ENCODE results near the gene RUNX3. TPM values are rescaled to one million over a fixed set of nuclear protein-coding genes. Genes with fewer than 3 reads are reported as not detected.

Gene RUNX3
- total and polyA plus RNA-seq, 2 donors (not counting 1 experiment from before 2014, with no cell fraction given): 0.48 to 0.66 TPM

DNA sequence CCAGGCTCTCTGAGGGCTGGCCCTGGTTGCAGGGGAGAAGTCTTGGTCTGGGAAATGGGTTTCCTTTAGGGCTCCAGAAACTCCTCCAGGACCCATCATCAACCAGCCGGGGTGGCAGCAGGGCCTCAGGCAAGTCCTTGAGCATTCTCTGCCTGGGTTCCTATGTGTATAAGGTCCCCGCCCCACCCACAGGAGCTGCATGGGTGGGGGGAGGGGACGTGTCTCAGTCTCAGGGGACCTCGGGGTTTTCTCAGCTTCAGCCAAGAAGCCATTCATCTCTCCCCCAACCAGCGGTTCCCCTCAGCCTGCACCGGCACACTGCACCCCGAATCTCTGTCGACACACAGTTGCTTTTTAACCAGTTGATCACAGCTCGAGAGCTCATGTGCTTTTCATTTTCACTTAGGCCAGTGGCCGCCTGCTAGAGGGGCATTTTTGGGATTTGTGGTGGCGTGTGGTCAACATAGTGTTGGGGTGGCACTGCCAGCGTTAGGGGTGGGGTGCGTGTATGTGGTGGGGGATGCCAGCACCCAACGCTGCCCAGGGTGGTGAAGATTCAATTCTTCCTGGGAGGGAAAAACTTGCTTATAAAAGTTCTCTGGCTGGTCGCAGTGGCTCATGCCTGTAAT is 6.5 kb downstream of the RUNX3 start:
- Histone ChIP-seq H3K36me3 (ENCODE audit: control insufficient read depth, insufficient read depth, low read length) (no peaks in the 10 kb centered on the region), H3K9me3 (ENCODE audit: control insufficient read depth, insufficient read depth, low read depth, low read length) (no peaks in the 10 kb centered on the region), H3K4me1 (ENCODE audit: control insufficient read depth, extremely low read depth, insufficient read depth, low read length) (peaks cover 3% of the 10 kb centered on the region), H3K4me3 (replicated peaks in 1 of 4; ENCODE audit: control extremely low read depth in 1 of 4, insufficient read depth in 1 of 4, low read depth in 3 of 4, low read length in 4 of 4) (no peak overlapping the region), H3K79me2 (ENCODE audit: control insufficient read depth, insufficient read depth, low read length) (no peaks in the 10 kb centered on the region), H3K9ac (ENCODE audit: insufficient read depth, low read length) (no peak overlapping the region), H3K4me2 (ENCODE audit: extremely low read depth, insufficient read depth, low read length) (no peak overlapping the region), H3K27ac (ENCODE audit: insufficient read depth, low read length) (no peak overlapping the region), H2AFZ (ENCODE audit: low read length) (no peak overlapping the region), H4K20me1 (ENCODE audit: control insufficient read depth, extremely low read depth, insufficient read depth, low read length) (no peaks in the 10 kb centered on the region), H3K27me3 (ENCODE audit: control insufficient read depth, insufficient read depth, low read length) (peaks cover 20% of the 10 kb centered on the region)
- no peak for DNase-seq (ENCODE audit: low read depth in 2 of 2)
- TF ChIP-seq, protein P1, sequence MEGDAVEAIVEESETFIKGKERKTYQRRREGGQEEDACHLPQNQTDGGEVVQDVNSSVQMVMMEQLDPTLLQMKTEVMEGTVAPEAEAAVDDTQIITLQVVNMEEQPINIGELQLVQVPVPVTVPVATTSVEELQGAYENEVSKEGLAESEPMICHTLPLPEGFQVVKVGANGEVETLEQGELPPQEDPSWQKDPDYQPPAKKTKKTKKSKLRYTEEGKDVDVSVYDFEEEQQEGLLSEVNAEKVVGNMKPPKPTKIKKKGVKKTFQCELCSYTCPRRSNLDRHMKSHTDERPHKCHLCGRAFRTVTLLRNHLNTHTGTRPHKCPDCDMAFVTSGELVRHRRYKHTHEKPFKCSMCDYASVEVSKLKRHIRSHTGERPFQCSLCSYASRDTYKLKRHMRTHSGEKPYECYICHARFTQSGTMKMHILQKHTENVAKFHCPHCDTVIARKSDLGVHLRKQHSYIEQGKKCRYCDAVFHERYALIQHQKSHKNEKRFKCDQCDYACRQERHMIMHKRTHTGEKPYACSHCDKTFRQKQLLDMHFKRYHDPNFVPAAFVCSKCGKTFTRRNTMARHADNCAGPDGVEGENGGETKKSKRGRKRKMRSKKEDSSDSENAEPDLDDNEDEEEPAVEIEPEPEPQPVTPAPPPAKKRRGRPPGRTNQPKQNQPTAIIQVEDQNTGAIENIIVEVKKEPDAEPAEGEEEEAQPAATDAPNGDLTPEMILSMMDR (conservative IDR thresholded peaks at IDR 0.05 in 1 of 2, IDR thresholded peaks at IDR 0.05 in 1 of 2; ENCODE audit: low read depth in 1 of 2, low read length in 2 of 2): no peak
- no peak for TF ChIP-seq EZH2 (IDR thresholded peaks at IDR 0.05; ENCODE audit: low read length, missing control alignments)

DNA sequence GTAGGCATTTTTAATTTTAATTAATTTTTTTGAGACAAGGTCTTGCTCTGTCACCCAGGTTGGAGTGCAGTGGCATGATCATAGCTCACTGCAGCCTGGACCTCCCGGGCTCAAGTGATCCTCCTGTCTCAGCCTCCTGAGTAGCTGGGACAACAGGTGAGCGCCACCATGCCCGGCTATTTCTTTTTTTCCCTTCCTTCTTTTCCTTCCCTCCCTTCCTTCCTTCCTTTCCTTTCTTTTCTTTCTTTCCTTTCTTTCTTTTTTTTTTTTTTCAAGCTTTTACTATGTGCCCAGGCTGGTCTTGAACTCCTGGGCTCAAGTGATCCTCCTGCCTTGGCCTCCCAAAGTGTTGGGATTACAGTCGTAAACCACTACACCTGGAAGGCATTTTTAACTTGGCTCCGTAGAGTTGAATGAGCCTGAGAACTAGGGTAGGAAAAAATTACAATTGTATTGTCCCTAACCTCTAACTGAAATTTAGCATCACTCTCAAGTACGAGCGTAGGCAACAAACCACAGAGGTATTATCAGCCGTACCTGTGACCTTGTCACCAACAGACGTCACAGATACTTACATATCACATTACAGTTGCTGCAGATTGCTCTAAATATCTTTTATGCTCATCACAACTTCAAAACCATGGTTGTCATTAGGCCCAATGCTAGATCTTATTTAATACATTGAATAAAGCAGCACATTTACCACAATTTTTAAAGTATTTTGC is 8.0 kb downstream of the RUNX3 start:
- no peak for TF ChIP-seq EZH2 (IDR thresholded peaks at IDR 0.05; ENCODE audit: low read length, missing control alignments)
- TF ChIP-seq, protein P1 (conservative IDR thresholded peaks at IDR 0.05 in 1 of 2, IDR thresholded peaks at IDR 0.05 in 1 of 2; ENCODE audit: low read depth in 1 of 2, low read length in 2 of 2): no peak
- H3K4me1 ChIP-seq (ENCODE audit: control insufficient read depth, extremely low read depth, insufficient read depth, low read length): peaks cover 3% of the 10 kb centered on the region
- no peaks in the 10 kb centered on the region for H3K9me3 ChIP-seq (ENCODE audit: control insufficient read depth, insufficient read depth, low read depth, low read length)
- no peak overlapping the region for H3K4me3 ChIP-seq (replicated peaks in 1 of 4; ENCODE audit: control extremely low read depth in 1 of 4, insufficient read depth in 1 of 4, low read depth in 3 of 4, low read length in 4 of 4)
- no peaks in the 10 kb centered on the region for H3K36me3 ChIP-seq (ENCODE audit: control insufficient read depth, insufficient read depth, low read length)
- H4K20me1 ChIP-seq (ENCODE audit: control insufficient read depth, extremely low read depth, insufficient read depth, low read length): no peaks in the 10 kb centered on the region
- no peak overlapping the region for H2AFZ ChIP-seq (ENCODE audit: low read length)
- no peak for DNase-seq (ENCODE audit: low read depth in 2 of 2)
- no peak overlapping the region for H3K9ac ChIP-seq (ENCODE audit: insufficient read depth, low read length)
- H3K4me2 ChIP-seq (ENCODE audit: extremely low read depth, insufficient read depth, low read length): no peak overlapping the region
- H3K79me2 ChIP-seq (ENCODE audit: control insufficient read depth, insufficient read depth, low read length): no peaks in the 10 kb centered on the region
- peaks cover 9% of the 10 kb centered on the region for H3K27me3 ChIP-seq (ENCODE audit: control insufficient read depth, insufficient read depth, low read length)
- H3K27ac ChIP-seq (ENCODE audit: insufficient read depth, low read length): no peak overlapping the region

DNA sequence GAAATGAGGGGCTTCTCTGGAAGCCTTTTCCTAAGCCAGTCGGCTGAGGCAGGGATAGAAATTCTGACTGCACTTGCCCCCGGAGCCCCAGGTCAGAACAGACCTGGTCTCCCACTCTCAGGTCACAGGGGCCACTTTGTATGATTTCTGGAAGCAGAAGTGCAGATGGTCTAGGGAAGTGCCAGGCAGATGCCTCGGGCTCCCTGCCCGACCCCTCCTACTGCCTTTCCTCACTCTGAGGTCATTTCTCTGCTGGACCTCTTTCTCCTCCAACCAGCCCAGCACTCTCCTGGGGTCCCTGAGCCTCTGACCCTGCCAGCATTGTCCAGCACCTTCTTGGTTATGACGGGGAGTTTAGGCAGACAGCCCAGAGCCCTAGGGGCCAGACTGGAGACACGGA is 8.7 kb downstream of the RUNX3 start:
- no peak for DNase-seq (ENCODE audit: low read depth in 2 of 2)
- peaks cover 5% of the 10 kb centered on the region for H3K27me3 ChIP-seq (ENCODE audit: control insufficient read depth, insufficient read depth, low read length)
- H3K9me3 ChIP-seq (ENCODE audit: control insufficient read depth, insufficient read depth, low read depth, low read length): no peaks in the 10 kb centered on the region
- H3K36me3 ChIP-seq (ENCODE audit: control insufficient read depth, insufficient read depth, low read length): no peaks in the 10 kb centered on the region
- H3K4me3 ChIP-seq (replicated peaks in 1 of 4; ENCODE audit: control extremely low read depth in 1 of 4, insufficient read depth in 1 of 4, low read depth in 3 of 4, low read length in 4 of 4): no peak overlapping the region
- H3K9ac ChIP-seq (ENCODE audit: insufficient read depth, low read length): no peak overlapping the region
- no peaks in the 10 kb centered on the region for H4K20me1 ChIP-seq (ENCODE audit: control insufficient read depth, extremely low read depth, insufficient read depth, low read length)
- peaks cover 2% of the 10 kb centered on the region for H3K4me1 ChIP-seq (ENCODE audit: control insufficient read depth, extremely low read depth, insufficient read depth, low read length)
- no peak for TF ChIP-seq EZH2 (IDR thresholded peaks at IDR 0.05; ENCODE audit: low read length, missing control alignments)
- TF ChIP-seq, protein P1 (conservative IDR thresholded peaks at IDR 0.05 in 1 of 2, IDR thresholded peaks at IDR 0.05 in 1 of 2; ENCODE audit: low read depth in 1 of 2, low read length in 2 of 2): no peak
- no peak overlapping the region for H3K4me2 ChIP-seq (ENCODE audit: extremely low read depth, insufficient read depth, low read length)
- no peaks in the 10 kb centered on the region for H3K79me2 ChIP-seq (ENCODE audit: control insufficient read depth, insufficient read depth, low read length)
- no peak overlapping the region for H2AFZ ChIP-seq (ENCODE audit: low read length)
- H3K27ac ChIP-seq (ENCODE audit: insufficient read depth, low read length): no peak overlapping the region

All from fibroblast of lung (primary cell).